OCI-LY1 (cell line): ENCODE data around the gene TEX38.

ENCODE experiments used
- H2AFZ ChIP-seq: fragments of 200-600 bp; sonication (generic), shearing (Covaris generic); 2 replicates; pipeline ENCODE4 v1.6.0; 2014; ENCODE audit warnings: antibody characterized with exemption, mild to moderate bottlenecking, low read length
- H3F3A ChIP-seq: fragments of 200-600 bp; sonication (generic), shearing (Covaris generic); 2 replicates; pipeline ENCODE4 v1.6.0; 2014; ENCODE audit warnings: mild to moderate bottlenecking, antibody characterized with exemption, low read length, moderate library complexity; ENCODE audit not compliant: insufficient read depth
- H3K27ac ChIP-seq: fragments of 200-600 bp; sonication (generic); 2 replicates; pipeline ENCODE4 v1.5.1; 2014; ENCODE audit warnings: low read length, mixed run types, mild to moderate bottlenecking, low read depth; ENCODE audit not compliant: poor library complexity, severe bottlenecking
- H3K27me3 ChIP-seq: fragments of 200-600 bp; sonication (generic); 2 replicates; pipeline ENCODE4 v1.6.0; 2014; ENCODE audit warnings: antibody characterized with exemption, mild to moderate bottlenecking, low read length, moderate library complexity; ENCODE audit not compliant: insufficient read depth
- H3K36me3 ChIP-seq: fragments of 200-600 bp; sonication (generic); 2 replicates; pipeline ENCODE4 v1.6.1; 2014; ENCODE audit warnings: mild to moderate bottlenecking, antibody characterized with exemption, low read length, moderate library complexity, mixed read lengths; ENCODE audit not compliant: insufficient read depth
- H3K4me1 ChIP-seq: fragments of 200-600 bp; sonication (generic); 2 replicates; pipeline ENCODE4 v1.5.1; 2014; ENCODE audit warnings: mild to moderate bottlenecking, low read length, moderate library complexity; ENCODE audit not compliant: insufficient read depth, severe bottlenecking
- H3K4me2 ChIP-seq: fragments of 200-600 bp; sonication (generic), shearing (Covaris generic); 2 replicates; pipeline ENCODE4 v1.6.1; 2014; ENCODE audit warnings: low read length
- H3K4me3 ChIP-seq: fragments of 200-600 bp; sonication (generic); 2 replicates; pipeline ENCODE4 v1.5.1; 2014; ENCODE audit warnings: low read length, low read depth, mild to moderate bottlenecking, mixed read lengths; ENCODE audit not compliant: poor library complexity, severe bottlenecking
- H3K79me2 ChIP-seq: fragments of 200-600 bp; shearing (Covaris generic); 2 replicates; pipeline ENCODE4 v1.6.1; 2016; ENCODE audit warnings: mixed run types, low read length, mixed read lengths; ENCODE audit not compliant: insufficient read depth
- H3K9ac ChIP-seq: fragments of 200-600 bp; sonication (generic), shearing (Covaris generic); 2 replicates; pipeline ENCODE4 v1.6.1; 2014; ENCODE audit warnings: mild to moderate bottlenecking, low read length, mixed read lengths
- H3K9me2 ChIP-seq: fragments of 200-600 bp; sonication (generic), shearing (Covaris generic); 2 replicates; pipeline ENCODE4 v1.6.1; 2014; ENCODE audit warnings: low read depth, mild to moderate bottlenecking, low read length, mixed read lengths
- H3K9me3 ChIP-seq: fragments of 200-600 bp; shearing (Covaris generic); 2 replicates; pipeline ENCODE4 v1.6.1; 2014; ENCODE audit warnings: low read length, mixed read lengths
- H4K20me1 ChIP-seq: fragments of 200-600 bp; sonication (generic), shearing (Covaris generic); 2 replicates; pipeline ENCODE4 v1.6.0; 2016; ENCODE audit warnings: mild to moderate bottlenecking, low read length; ENCODE audit not compliant: insufficient read depth
- CTCF ChIP-seq: fragments of 200-600 bp; sonication (generic), shearing (Covaris generic); IDR thresholded peaks from 2 replicates; pipeline ENCODE4 v1.5.1; 2017; ENCODE audit warnings: mild to moderate bottlenecking, antibody characterized with exemption, low read length, moderate library complexity, mixed read lengths
- EZH2 ChIP-seq: fragments of 200-600 bp; sonication (generic), shearing (Covaris generic); IDR thresholded peaks from 2 replicates; pipeline ENCODE4 v1.8.0; 2017; ENCODE audit warnings: borderline replicate concordance, mixed run types, mild to moderate bottlenecking, antibody characterized with exemption, low read length, moderate library complexity, mixed read lengths

The TEX38 gene

GRCh38 chr1:46623743-46624644, 47.7 kb upstream of the TEX38 start:
- Histone ChIP-seq H3K4me1 (no peaks in the 10 kb centered on the region), H3K27ac (no peak overlapping the region), H3K9ac (no peak overlapping the region), H3K79me2 (no peaks in the 10 kb centered on the region), H3K9me2 (no peaks in the 10 kb centered on the region), H3K36me3 (no peaks in the 10 kb centered on the region), H3K27me3 (no peaks in the 10 kb centered on the region), H4K20me1 (no peaks in the 10 kb centered on the region), H3K9me3 (no peaks in the 10 kb centered on the region), H3K4me2 (no peak overlapping the region), H3F3A (no peaks in the 10 kb centered on the region), H2AFZ (no peak overlapping the region), H3K4me3 (no peak overlapping the region)
- no peak for TF ChIP-seq EZH2
- no peak for TF ChIP-seq CTCF

- Histone ChIP-seq H3K4me2 (no peak overlapping the region), H3K27ac (no peak overlapping the region), H2AFZ (no peak overlapping the region), H3K79me2 (no peaks in the 10 kb centered on the region), H3F3A (no peaks in the 10 kb centered on the region), H3K9me3 (no peaks in the 10 kb centered on the region), H3K9ac (no peak overlapping the region), H3K36me3 (peaks cover 23% of the 10 kb centered on the region), H3K4me3 (no peak overlapping the region), H3K4me1 (no peaks in the 10 kb centered on the region), H3K27me3 (no peaks in the 10 kb centered on the region), H3K9me2 (no peaks in the 10 kb centered on the region), H4K20me1 (no peaks in the 10 kb centered on the region)
- no peak for TF ChIP-seq EZH2
- TF ChIP-seq CTCF = no peak
Observed at GRCh38 chr1:46630719-46631118, 40.9 kb upstream of the TEX38 start.

GRCh38 chr1:46635205-46635604, 36.4 kb upstream of the TEX38 start:
- Histone ChIP-seq H3K4me2 (no peak overlapping the region), H3K27ac (no peak overlapping the region), H2AFZ (no peak overlapping the region), H3K9ac (no peak overlapping the region), H3F3A (no peaks in the 10 kb centered on the region; the same call in 1 of the 2 replicates), H3K36me3 (peaks cover 31% of the 10 kb centered on the region), H3K9me3 (no peaks in the 10 kb centered on the region), H3K79me2 (no peaks in the 10 kb centered on the region), H4K20me1 (no peaks in the 10 kb centered on the region), H3K4me3 (no peak overlapping the region), H3K27me3 (no peaks in the 10 kb centered on the region), H3K4me1 (no peaks in the 10 kb centered on the region), H3K9me2 (no peaks in the 10 kb centered on the region)
- TF ChIP-seq CTCF (no peak), EZH2 (no peak)
